IPS-NIHi7 (cell line): ENCODE data around the gene WASHC2C.
"Not testable (repeated sequence)": the region's sequence is repeated elsewhere in the genome, so short reads cannot be mapped to it uniquely, and the experiment has no call there.

Experiments used
- DNase-seq: peaks from one replicate; pipeline ENCODE4 v3.0.0; 2012; ENCODE audit warnings: mixed read lengths; ENCODE audit errors: extremely low spot score

WASHC2C gene

GRCh38 chr10:45726703-45727420 is at the start of gene WASHC2C:
Gene WASHC2C, plus strand, starts transcription at chr10:45727266. Its CDS starts 52 bp downstream, at chr10:45727318.
- peak; percentile 51 for DNase-seq

- not testable (repeated sequence) for DNase-seq
Measured at GRCh38 chr10:45678467-45678866, 48.6 kb upstream of the WASHC2C start.

- DNase-seq, result not testable (repeated sequence)
Measured at GRCh38 chr10:45710200-45710796, 16.8 kb upstream of the WASHC2C start.

GRCh38 chr10:45711223-45711622 is 15.8 kb upstream of the WASHC2C start:
- not testable (repeated sequence) for DNase-seq

GRCh38 chr10:45717053-45717452 is 10.0 kb upstream of the WASHC2C start:
- not testable (repeated sequence) for DNase-seq

- not testable (repeated sequence) for DNase-seq
Measured at GRCh38 chr10:45717642-45718041, 9.4 kb upstream of the WASHC2C start.

GRCh38 chr10:45721503-45721902 is 5.6 kb upstream of the WASHC2C start:
- not testable (repeated sequence) for DNase-seq

- not testable (repeated sequence) for DNase-seq
Measured at GRCh38 chr10:45723851-45724250, 3.2 kb upstream of the WASHC2C start.

GRCh38 chr10:45727421-45727965 is 427 bp downstream of the WASHC2C start:
- DNase-seq, result not testable (repeated sequence)

- not testable (repeated sequence) for DNase-seq
Measured at GRCh38 chr10:45734449-45734848, 7.4 kb downstream of the WASHC2C start.

- not testable (repeated sequence) for DNase-seq
Measured at GRCh38 chr10:45734867-45735266, 7.8 kb downstream of the WASHC2C start.

GRCh38 chr10:45741559-45741958 is 14.5 kb downstream of the WASHC2C start:
- DNase-seq, result not testable (repeated sequence)

- not testable (repeated sequence) for DNase-seq
Measured at GRCh38 chr10:45742014-45742413, 14.9 kb downstream of the WASHC2C start.

GRCh38 chr10:45751141-45751540 is 24.1 kb downstream of the WASHC2C start:
- not testable (repeated sequence) for DNase-seq

GRCh38 chr10:45752210-45752609 is 25.1 kb downstream of the WASHC2C start:
- DNase-seq, result not testable (repeated sequence)

- not testable (repeated sequence) for DNase-seq
Measured at GRCh38 chr10:45753979-45754495, 27.0 kb downstream of the WASHC2C start.

- DNase-seq, result not testable (repeated sequence)
Measured at GRCh38 chr10:45755083-45755482, 28.0 kb downstream of the WASHC2C start.

- not testable (repeated sequence) for DNase-seq
Measured at GRCh38 chr10:45756065-45756464, 29.0 kb downstream of the WASHC2C start.

- not testable (repeated sequence) for DNase-seq
Measured at GRCh38 chr10:45757661-45758396, 30.8 kb downstream of the WASHC2C start.

GRCh38 chr10:45761622-45762021 is 34.6 kb downstream of the WASHC2C start:
- DNase-seq, result not testable (repeated sequence)

- DNase-seq, result not testable (repeated sequence)
Measured at GRCh38 chr10:45763037-45763436, 36.0 kb downstream of the WASHC2C start.

GRCh38 chr10:45768334-45768733 is 41.3 kb downstream of the WASHC2C start:
- DNase-seq, result not testable (repeated sequence)
